Loucy (cell line): ENCODE data around the gene ARL5A.

Experiments used
- CTCF ChIP-seq: fragments of 200-600 bp; sonication (generic); conservative IDR thresholded peaks from 2 replicates; pipeline ENCODE4 v1.5.1; 2014; ENCODE audit warnings: mild to moderate bottlenecking, antibody characterized with exemption, low read length
- EZH2phosphoT487 ChIP-seq: fragments of 200-600 bp; IDR thresholded peaks from 2 replicates; pipeline ENCODE4 v1.6.1; 2018; ENCODE audit warnings: antibody characterized with exemption, mild to moderate bottlenecking, moderate library complexity, borderline replicate concordance

DNA sequence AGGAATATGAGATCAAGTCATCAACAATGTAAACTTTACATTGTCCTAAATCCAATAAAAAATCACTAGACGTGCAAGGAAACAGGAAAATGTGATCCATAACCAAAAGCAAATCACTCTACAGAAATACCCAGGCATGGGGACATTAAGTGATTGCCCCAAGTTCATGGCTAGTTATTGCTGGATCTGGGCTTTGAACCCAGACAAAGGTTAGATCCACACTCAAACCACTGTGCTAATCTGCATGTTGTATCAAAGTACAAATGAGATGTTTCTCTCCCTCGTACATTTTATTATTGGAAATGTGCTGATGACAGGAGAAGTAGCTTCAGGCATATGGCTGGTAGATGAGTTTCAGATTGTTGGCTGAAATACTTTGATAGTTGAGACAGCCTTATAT is 2.7 kb upstream of the ARL5A start:
- TF ChIP-seq CTCF, result no peak
- no peak for TF ChIP-seq EZH2phosphoT487
